Mononuclear cell (primary cell): Measurements from ENCODE around the gene PARN. TPM values are rescaled to one million over a fixed set of nuclear protein-coding genes. Genes with fewer than 3 reads are reported as not detected.

Source experiments
- H3K27me3 ChIP-seq: 2 replicates; pipeline ENCODE4 v1.6.0; 2011; ENCODE audit warnings: low read length, control low read depth; ENCODE audit not compliant: insufficient read depth
- H3K4me1 ChIP-seq: 2 replicates; pipeline ENCODE4 v1.5.1; 2011; ENCODE audit warnings: mild to moderate bottlenecking, low read length, control low read depth; ENCODE audit not compliant: insufficient read depth
- H3K4me3 ChIP-seq: 2 replicates; pipeline ENCODE4 v1.5.1; 2011; ENCODE audit warnings: mild to moderate bottlenecking, low read length, moderate library complexity
- H3K9me3 ChIP-seq: 2 replicates; pipeline ENCODE4 v1.5.1; 2011; ENCODE audit warnings: low read depth, mild to moderate bottlenecking, control low read depth, low read length
- total RNA-seq: library from RNA; depleted of rRNA; stranded (reverse); fragments of >200 nt; gene quantifications from one replicate; pipeline ENCODE4 v1.2.3, GENCODE V29; 2012

Gene PARN
- total RNA-seq, 1 donor: 37.2 TPM

DNA sequence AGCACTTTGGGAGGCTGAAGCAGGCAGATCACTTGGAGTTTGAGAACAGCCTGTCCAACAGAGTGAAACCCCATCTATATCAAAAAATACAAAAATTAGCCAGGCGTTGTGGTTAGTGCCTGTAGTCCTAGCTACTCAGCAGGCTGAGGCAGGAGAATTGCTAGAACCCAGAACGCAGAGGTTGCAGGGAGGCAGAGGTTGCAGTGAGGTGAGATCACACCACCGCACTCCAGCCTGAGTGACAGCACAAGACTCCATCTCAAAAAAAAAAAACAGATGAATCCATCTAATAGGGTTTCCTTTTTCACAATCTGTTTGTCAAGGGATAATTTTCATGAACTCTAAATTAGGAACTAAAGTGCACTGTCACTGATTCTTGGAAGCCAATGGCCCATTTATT, 99.0 kb downstream of the PARN start:
- Histone ChIP-seq H3K4me1 (peaks cover 4% of the 10 kb centered on the region), H3K4me3 (no peak overlapping the region), H3K9me3 (no peaks in the 10 kb centered on the region), H3K27me3 (no peaks in the 10 kb centered on the region)

DNA sequence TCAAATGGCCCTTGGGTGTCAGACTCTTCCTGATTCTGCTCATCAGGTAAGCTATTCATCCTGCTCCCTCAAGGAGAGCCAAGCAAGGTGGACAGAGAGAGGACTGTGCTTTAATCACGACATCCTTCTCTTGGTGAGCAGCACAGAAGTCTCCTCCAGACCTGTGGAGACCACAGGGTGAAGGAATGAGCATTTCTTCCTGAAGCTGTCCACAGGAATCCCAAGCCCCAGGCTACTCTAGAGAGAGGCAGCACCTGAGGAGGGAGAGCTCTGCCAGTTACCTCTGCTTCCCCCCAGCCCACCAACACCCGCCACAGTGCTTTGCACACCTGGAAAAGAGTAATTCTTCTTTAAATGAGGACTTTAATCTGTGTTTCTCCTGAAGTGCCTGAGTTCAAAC, 100.0 kb downstream of the PARN start:
- Histone ChIP-seq H3K27me3 (no peaks in the 10 kb centered on the region), H3K4me3 (no peak overlapping the region), H3K9me3 (no peaks in the 10 kb centered on the region)

DNA sequence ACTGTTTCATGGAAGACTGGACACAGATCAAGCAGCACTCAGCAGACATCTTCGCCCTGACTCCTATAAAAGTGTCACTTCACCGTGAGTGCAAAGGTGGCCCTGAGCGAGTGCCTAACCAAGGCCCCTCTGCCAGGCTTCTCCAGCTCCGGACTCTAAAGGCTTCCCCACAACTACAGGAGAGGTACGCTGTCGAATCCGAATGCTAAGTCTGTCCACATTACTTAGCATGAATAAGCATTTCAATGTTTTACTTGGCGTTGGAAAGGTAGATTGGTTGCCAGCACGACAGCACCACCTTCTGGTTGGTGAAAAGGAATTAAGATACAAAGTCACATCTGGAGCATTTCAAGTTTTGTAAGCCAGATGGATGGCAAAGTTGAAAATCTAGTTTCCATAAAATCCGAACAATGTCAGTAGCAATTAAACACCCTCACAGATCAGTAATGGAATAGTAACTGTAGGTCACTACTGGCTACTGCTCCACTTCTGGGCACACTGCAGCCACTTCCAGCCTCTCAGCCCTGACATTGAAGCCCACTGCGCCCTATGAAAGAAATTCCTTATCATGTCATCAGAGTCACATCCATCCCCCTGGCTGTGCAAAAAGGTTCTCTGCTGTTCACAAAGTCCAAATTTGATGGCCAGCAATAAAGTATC, 100.9 kb downstream of the PARN start:
- peaks cover 4% of the 10 kb centered on the region for H3K4me1 ChIP-seq
- no peaks in the 10 kb centered on the region for H3K9me3 ChIP-seq
- no peaks in the 10 kb centered on the region for H3K27me3 ChIP-seq
- no peak overlapping the region for H3K4me3 ChIP-seq

More for the DNA sequence above, 100.0 kb downstream of the PARN start:
- peaks cover 4% of the 10 kb centered on the region for H3K4me1 ChIP-seq

DNA sequence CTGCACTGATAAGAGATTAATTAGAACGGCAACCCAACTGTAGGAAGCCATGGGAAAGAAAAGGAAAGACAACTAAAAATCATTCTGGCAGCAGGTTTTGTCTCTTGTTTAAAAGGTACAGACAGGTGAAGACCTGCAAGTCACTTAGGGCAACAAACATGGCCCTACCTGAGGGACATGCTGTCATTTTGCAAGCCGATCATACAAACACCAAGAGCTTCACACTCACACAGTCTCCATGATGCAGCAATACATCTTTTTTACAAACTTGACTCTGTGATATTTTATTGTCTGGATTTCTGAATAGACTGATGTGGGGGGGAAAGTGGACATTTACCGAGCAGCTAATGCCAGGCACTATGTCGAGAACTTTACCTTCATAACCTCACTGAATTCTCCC, 101.8 kb downstream of the PARN start:
- Histone ChIP-seq H3K4me3 (no peak overlapping the region), H3K4me1 (peaks cover 4% of the 10 kb centered on the region), H3K9me3 (no peaks in the 10 kb centered on the region), H3K27me3 (no peaks in the 10 kb centered on the region)

DNA sequence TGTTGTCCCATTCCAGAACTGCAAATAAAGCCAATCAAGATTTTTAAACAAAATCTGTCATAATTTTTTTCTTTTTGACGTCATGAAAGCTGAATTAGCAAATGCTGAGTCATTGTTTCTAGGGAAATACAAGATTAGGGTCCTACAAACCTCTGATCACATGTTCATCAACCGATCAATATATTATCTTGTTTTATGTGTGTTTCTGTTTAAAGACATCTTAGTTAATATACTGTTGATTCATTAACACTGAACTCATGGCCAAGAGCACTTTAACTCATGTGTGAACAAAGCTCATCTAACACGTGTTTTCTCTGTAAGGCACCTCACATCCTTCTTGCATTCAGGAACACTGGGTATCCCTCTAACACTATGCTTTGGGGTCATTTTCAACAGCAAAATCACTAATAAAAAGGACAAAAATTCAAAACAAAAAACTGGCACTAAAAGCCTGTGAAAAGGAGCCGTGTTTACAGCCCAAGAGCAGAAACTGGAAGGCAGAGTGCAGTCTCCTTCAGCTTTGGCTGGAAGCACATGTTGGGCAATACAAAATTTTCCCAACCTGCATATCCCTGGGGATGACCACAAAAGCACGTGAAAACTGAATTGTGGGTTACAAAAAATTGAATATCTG, 102.5 kb downstream of the PARN start:
- Histone ChIP-seq H3K4me1 (peaks cover 4% of the 10 kb centered on the region), H3K27me3 (no peaks in the 10 kb centered on the region), H3K9me3 (no peaks in the 10 kb centered on the region), H3K4me3 (no peak overlapping the region)

DNA sequence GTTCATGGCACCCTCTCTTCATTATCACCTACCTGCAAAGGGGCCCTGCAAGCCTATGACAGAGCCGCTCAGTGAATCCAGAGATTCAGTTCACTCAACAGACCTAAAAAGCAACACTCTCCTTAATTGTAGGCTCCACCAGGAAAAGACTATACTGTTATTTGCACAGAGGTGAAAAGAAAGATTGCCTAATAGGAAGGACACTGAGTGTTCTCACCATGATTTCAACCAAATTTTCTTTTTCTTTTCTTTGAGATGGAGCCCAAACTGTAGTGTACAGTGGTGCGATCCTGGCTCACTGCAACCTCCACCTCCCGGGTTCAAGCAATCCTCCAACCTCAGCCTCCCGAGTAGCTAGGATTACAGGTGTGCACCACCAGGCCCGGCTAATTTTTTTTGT, 104.5 kb downstream of the PARN start:
- Histone ChIP-seq H3K27me3 (no peaks in the 10 kb centered on the region), H3K4me1 (peaks cover 4% of the 10 kb centered on the region), H3K9me3 (no peaks in the 10 kb centered on the region), H3K4me3 (no peak overlapping the region)

DNA sequence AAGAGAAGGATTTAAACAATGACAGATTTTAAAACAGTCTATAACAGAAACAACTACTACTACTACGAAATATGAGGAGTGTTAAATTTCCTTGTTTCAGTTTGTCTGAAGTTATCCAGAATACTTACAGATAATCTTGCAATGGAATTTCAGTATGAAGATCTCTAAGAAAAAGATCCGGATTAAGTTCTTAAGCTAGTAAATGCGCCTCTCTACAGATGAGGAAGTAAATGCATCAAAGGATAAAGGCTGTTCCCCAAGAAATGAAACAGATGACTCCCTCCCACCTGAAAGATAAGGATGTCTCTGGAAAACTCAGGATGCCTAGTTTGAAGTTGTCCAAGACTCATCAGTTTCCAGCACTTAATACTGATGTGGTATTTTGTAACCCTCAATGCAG, 105.1 kb downstream of the PARN start:
- Histone ChIP-seq H3K9me3 (no peaks in the 10 kb centered on the region), H3K27me3 (no peaks in the 10 kb centered on the region), H3K4me1 (peaks cover 4% of the 10 kb centered on the region), H3K4me3 (no peak overlapping the region)

DNA sequence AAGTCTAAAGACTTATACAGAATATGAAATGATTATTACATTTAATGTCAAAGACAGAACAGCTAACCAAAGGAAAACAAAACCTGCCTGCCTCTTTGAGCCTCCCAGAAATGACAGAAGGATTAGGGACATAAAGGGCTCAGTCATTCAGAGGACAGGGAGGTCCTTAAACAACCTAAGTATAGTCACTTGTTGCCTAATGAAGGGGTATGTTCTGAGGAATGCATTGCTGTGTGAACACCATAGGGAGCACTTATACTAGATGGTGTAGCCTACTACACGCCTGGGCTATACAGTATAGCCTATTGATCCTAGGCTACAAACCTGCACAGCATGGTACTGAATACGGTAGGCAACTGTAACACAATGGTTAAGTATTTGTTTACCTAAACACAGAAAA, 106.4 kb downstream of the PARN start:
- no peaks in the 10 kb centered on the region for H3K9me3 ChIP-seq
- no peak overlapping the region for H3K4me3 ChIP-seq
- H3K27me3 ChIP-seq: no peaks in the 10 kb centered on the region
- H3K4me1 ChIP-seq: no peaks in the 10 kb centered on the region

DNA sequence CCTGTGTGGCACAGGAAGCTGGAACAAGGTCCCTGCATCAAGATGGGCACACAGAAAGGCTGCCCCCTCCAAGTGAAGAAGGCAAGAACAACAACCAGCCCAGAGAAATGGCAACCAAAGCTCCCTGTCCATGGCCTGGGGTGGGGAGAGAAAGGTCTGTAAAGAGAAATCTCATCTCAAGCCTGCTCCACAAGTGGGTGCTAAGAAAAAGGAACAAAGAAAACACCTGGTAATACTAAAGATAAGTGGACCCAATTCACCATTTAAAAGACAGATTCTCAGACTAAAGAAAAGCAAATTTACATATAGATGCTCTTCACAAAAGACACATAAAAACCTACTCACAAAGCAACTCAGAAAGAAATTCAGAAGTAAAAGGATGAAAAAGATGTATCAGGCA, 107.4 kb downstream of the PARN start:
- Histone ChIP-seq H3K9me3 (no peaks in the 10 kb centered on the region), H3K27me3 (no peaks in the 10 kb centered on the region), H3K4me1 (no peaks in the 10 kb centered on the region), H3K4me3 (no peak overlapping the region)

DNA sequence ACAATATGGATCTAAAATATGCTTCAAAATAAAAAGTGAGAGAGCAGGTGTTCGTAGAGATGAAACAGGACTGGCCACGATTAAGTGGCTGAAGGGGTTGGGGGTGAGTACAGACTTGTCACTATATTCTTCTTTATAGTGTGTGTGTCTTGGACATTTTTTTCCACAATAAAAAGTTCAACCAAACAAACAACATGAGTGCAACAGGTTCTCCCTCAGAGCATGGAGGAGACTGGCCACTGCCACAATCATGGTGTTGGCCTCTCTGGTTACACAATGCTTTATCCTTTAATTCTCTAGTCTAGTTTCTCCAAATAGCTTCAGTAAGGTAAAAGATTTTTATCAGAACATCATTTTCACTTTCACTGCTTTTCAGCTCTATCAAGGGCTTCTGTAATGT, 109.3 kb downstream of the PARN start:
- Histone ChIP-seq H3K4me3 (no peak overlapping the region), H3K4me1 (no peaks in the 10 kb centered on the region), H3K27me3 (no peaks in the 10 kb centered on the region), H3K9me3 (no peaks in the 10 kb centered on the region)

DNA sequence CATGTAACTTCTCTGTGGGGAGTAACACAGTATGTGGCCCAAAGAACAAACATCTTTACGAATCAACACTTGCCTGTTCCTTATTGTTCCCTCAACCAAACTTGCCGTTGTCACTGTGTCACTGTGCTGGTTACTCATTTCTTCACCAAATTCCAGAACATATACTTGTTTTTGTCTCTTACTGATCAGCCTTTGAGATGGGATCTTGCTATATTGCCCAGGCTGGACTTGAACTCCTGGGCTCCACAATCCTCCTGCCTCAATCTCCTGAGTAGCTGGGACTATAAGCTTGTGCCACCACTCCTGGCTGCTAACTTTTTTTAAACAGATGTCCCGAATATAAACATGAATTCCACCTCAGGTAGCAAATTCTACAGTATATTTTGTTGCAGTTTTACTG, 115.1 kb downstream of the PARN start:
- Histone ChIP-seq H3K27me3 (no peaks in the 10 kb centered on the region), H3K4me1 (peaks cover 3% of the 10 kb centered on the region), H3K9me3 (no peaks in the 10 kb centered on the region), H3K4me3 (no peak overlapping the region)

DNA sequence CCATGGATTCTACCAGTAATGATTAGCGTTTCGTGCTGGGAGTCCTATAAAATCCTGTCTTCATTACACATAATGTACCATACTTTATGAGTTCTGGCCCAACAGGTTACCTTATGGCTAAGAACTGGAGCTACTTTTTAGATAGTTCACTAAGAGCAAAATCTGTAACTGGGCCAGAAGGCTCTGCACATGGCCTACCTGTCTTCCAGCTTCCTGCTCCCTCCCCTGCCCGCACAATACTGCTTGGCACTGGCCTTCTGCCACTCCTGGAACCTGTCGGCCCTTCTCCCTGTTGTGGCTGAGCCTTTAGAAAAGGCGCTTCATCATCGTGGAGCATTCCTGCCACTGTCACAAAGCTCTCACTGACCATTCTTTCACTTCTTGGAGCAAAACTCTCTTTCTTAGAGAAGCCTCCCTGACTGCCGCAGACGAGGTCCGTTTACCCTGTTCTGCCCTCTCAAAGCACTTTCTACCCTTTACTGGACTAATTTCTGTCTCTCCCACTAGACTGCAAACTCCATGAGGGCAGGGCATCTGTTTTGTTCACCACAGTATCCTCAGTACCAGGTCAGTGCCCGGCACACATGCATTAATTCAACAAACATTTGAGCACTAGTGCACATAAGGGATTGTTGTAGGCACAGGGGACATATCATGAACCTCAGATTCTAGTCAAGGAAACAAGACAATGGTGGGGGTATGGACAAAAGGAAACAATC, 116.5 kb downstream of the PARN start:
- no peaks in the 10 kb centered on the region for H3K9me3 ChIP-seq
- H3K27me3 ChIP-seq: no peaks in the 10 kb centered on the region
- no peak overlapping the region for H3K4me3 ChIP-seq
- H3K4me1 ChIP-seq: peaks cover 3% of the 10 kb centered on the region

DNA sequence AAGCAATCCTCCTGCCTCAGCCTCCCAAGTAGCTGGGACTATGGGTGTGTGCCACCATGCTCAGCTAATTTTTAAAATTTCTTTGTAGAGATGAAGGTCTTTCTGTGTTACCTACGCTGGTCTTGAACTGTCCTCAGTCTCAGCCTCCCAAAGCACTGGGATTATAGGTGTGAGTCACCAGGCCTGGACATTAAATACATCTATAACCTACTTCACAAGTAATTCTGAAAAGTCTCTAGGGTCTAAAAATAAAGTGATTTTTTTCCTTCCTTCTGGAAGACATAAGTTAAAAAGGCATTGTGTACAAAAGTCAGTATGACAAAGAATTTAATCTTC, 118.3 kb downstream of the PARN start:
- peaks cover 3% of the 10 kb centered on the region for H3K4me1 ChIP-seq
- H3K4me3 ChIP-seq: no peak overlapping the region
- H3K27me3 ChIP-seq: no peaks in the 10 kb centered on the region
- no peaks in the 10 kb centered on the region for H3K9me3 ChIP-seq

DNA sequence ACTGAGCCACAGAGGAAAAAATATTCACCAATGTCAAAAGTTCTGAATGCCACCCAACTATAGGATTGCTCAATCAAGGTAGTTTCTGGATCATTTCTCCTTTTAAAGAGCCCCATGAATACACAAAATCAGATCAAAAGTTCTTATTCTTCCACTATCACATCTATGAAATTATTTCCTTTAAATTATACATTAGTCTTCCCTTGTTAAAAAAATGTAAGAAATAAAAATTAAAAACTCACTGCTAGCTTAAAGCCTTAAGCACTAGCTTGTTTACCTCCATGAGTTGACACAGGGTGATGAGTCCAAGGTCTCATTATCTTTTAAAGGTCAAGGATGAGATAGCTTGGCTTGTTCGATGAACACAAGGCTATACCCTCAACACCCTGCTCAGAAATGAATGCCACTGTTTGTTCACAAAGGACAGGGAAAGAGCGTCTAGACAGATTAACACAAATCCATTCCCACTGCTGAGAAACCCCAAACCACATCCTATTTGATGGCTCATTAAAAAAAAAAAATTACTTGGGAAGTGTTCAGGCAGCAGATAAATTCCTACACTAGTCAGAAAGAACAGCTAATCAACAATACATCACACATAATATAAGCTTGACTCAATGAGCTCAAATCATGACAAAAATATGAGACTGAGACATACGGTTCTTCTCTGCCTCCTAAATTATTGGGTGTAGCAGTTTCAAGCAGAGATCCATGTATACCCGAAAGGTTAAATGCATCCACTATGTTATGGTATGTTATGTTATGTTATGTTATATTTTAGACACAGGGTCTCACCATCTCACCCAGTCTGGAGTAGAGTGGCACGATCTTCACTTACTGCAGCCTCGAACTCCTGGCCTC, 118.9 kb downstream of the PARN start:
- H3K4me1 ChIP-seq: peaks cover 3% of the 10 kb centered on the region
- H3K27me3 ChIP-seq: no peaks in the 10 kb centered on the region
- no peak overlapping the region for H3K4me3 ChIP-seq

DNA sequence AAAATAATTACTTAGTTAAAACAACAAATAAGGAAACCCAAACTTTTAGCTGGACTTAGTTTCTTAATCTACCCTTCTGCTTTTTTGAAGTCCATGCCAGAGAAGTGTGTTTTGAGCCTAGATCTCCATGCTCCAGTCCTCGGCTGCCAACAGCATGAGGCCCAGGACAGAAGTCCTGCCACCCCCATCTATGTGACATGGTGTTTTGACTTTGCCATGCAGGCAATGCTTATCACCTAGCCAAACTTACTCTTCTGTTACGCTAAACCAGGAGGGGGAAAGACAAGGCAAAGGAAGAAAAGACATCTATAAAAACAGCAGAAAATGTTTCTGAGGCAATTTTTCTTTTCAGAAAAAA, 119.5 kb downstream of the PARN start:
- no peaks in the 10 kb centered on the region for H3K27me3 ChIP-seq
- peaks cover 3% of the 10 kb centered on the region for H3K4me1 ChIP-seq
- H3K4me3 ChIP-seq: no peak overlapping the region
- no peaks in the 10 kb centered on the region for H3K9me3 ChIP-seq

More for the DNA sequence above, 118.9 kb downstream of the PARN start:
- no peaks in the 10 kb centered on the region for H3K9me3 ChIP-seq
